HEK293 (cell line): ENCODE results near the gene CTNNB1.

Source experiments
- ATF2 ChIP-seq: fragments of 450-650 bp; formaldehyde crosslinking; IDR thresholded peaks from 2 replicates; pipeline ENCODE4 v1.5.1; 2016; ENCODE audit warnings: missing biosample characterization, missing genetic modification characterization, low read depth
- CTCF ChIP-seq: fragments of 450-650 bp; formaldehyde crosslinking; IDR thresholded peaks from 2 replicates; pipeline ENCODE4 v1.5.1; 2016; ENCODE audit warnings: missing biosample characterization, missing genetic modification characterization
- REST ChIP-seq: fragments of 450-650 bp; formaldehyde crosslinking; IDR thresholded peaks from 2 replicates; pipeline ENCODE4 v1.5.1; 2016; ENCODE audit warnings: missing biosample characterization, missing genetic modification characterization
- YY1 ChIP-seq: fragments of 450-650 bp; formaldehyde crosslinking; IDR thresholded peaks from 2 replicates; pipeline ENCODE4 v1.5.1; 2018; ENCODE audit warnings: missing biosample characterization, missing genetic modification characterization
- ZFP3 ChIP-seq: fragments of 450-650 bp; formaldehyde crosslinking; IDR thresholded peaks from 2 replicates; pipeline ENCODE4 v1.5.1; 2016; ENCODE audit warnings: low read depth, missing biosample characterization, missing genetic modification characterization
- ZNF174 ChIP-seq: fragments of 450-650 bp; formaldehyde crosslinking; IDR thresholded peaks from 2 replicates; pipeline ENCODE4 v1.5.0; 2017; ENCODE audit warnings: missing biosample characterization, mild to moderate bottlenecking, missing genetic modification characterization
- ZNF571 ChIP-seq: fragments of 450-650 bp; formaldehyde crosslinking; IDR thresholded peaks from 2 replicates; pipeline ENCODE4 v1.5.0; 2017; ENCODE audit warnings: missing biosample characterization, missing genetic modification characterization
- ZNF677 ChIP-seq: fragments of 450-650 bp; IDR thresholded peaks from 2 replicates; pipeline ENCODE4 v1.5.0; 2018; ENCODE audit warnings: missing biosample characterization, mild to moderate bottlenecking, missing genetic modification characterization, moderate library complexity

DNA sequence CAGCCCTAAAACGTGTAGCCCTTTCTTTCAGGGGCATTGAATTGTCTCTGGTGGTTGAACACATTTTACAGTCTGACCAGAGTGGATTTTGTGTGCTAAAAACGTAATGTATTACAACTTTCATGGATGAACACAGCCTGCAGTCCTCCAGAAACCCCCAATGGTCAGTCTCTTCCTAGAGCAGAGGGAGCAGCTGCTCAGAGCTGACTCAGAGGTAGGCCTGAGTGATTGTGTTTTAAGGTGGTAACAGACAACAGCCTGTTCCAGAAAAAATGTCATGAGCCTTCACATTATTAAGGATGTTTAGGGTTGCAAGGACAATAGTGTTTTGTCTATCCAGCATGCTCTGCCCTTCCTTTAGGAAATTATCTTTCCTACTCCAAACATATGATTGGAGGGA, 34.5 kb upstream of the CTNNB1 start:
- TF ChIP-seq CTCF (no peak), ZFP3 (tag by site-specific recombination) (no peak), YY1 (tag by site-specific recombination) (no peak), ATF2 (no peak), ZNF174 (tag by site-specific recombination) (no peak), ZNF571 (no peak), ZNF677 (tag by site-specific recombination) (no peak), REST (tag by site-specific recombination) (no peak)
